B cell (primary cell): ENCODE results near the gene UTS2R. TPM values are rescaled to one million over a fixed set of nuclear protein-coding genes. Genes with fewer than 3 reads are reported as not detected.

Source experiments
- ATAC-seq: fragments of 200-7000 bp; cut with Tn5 transposase; one replicate; pipeline ENCODE4 v1.10.0; 2021; ENCODE audit warnings: low read depth, mild to moderate bottlenecking, moderate number of reproducible peaks, moderate library complexity
- CTCF ChIA-PET: fragments of 350-600 bp; sonication (Branson Sonifier 250); formaldehyde crosslinking; loops from one replicate; lab custom pipeline; 2021; ENCODE audit warnings: antibody characterized with exemption, inconsistent platforms; lab: Charles Lee
- POLR2A ChIA-PET: fragments of 350-600 bp; sonication (Branson Sonifier 250); formaldehyde crosslinking; loops from one replicate; lab custom pipeline; 2021; ENCODE audit warnings: antibody characterized with exemption; lab: Charles Lee
- DNase-seq: peaks from one replicate; pipeline ENCODE4 v3.0.0; 2013
- H2AFZ ChIP-seq: 2 replicates; pipeline ENCODE4 v1.6.1; 2012; ENCODE audit warnings: mild to moderate bottlenecking, low read depth, low read length; ENCODE audit not compliant: insufficient read depth, poor library complexity, severe bottlenecking
- H3K27ac ChIP-seq, 2 donors: 1 replicate in 1 of 2; 2 replicates in 1 of 2; pipeline ENCODE4 v1.5.1; 2012 to 2013; ENCODE audit warnings: low read length in 2 of 2, mild to moderate bottlenecking in 2 of 2, moderate library complexity in 1 of 2
- H3K27me3 ChIP-seq, 4 experiments: fragments of 200-600 bp in 1 of 4; sonication (generic) in 1 of 4; replicated peaks in 1 of 4; 1 replicate in 2 of 4; 2 replicates in 2 of 4; pipeline versions ENCODE4 v1.6.1 to v1.7.0; 2013 to 2016; ENCODE audit warnings: low read length in 3 of 4, mild to moderate bottlenecking in 2 of 4, mixed read lengths in 1 of 4, moderate library complexity in 1 of 4; ENCODE audit not compliant: insufficient read depth in 4 of 4, control insufficient read depth in 3 of 4; ENCODE audit errors: control extremely low read depth in 1 of 4
- H3K36me3 ChIP-seq, 2 experiments: replicated peaks in 1 of 2; 1 replicate in 1 of 2; 2 replicates in 1 of 2; pipeline versions ENCODE4 v1.6.1 to v1.7.1; 2013; ENCODE audit warnings: low read length in 1 of 2; ENCODE audit not compliant: insufficient read depth in 2 of 2, control insufficient read depth in 1 of 2; ENCODE audit errors: control extremely low read depth in 1 of 2, extremely low read depth in 1 of 2
- H3K4me1 ChIP-seq, 2 donors: fragments of 200-600 bp in 1 of 2; sonication (generic) in 1 of 2; 1 replicate in 1 of 2; 2 replicates in 1 of 2; pipeline versions ENCODE4 v1.5.1 to v1.6.1; 2013 to 2017; ENCODE audit warnings: low read length in 2 of 2; ENCODE audit not compliant: control insufficient read depth in 2 of 2, insufficient read depth in 2 of 2
- H3K4me2 ChIP-seq: replicated peaks from 2 replicates; pipeline ENCODE3; 2012; ENCODE audit warnings: mild to moderate bottlenecking, low read depth, low read length; ENCODE audit not compliant: poor library complexity, severe bottlenecking
- H3K4me3 ChIP-seq, 5 experiments: fragments of 200-600 bp in 1 of 5; sonication (generic) in 1 of 5; 1 replicate in 3 of 5; 2 replicates in 2 of 5; pipeline versions ENCODE4 v1.5.1 to v1.7.0; 2011 to 2016; ENCODE audit warnings: low read length in 4 of 5, mild to moderate bottlenecking in 4 of 5, low read depth in 2 of 5, control low read depth in 1 of 5, moderate library complexity in 1 of 5; ENCODE audit not compliant: insufficient read depth in 1 of 5; ENCODE audit errors: control extremely low read depth in 1 of 5, extremely low read depth in 1 of 5
- H3K79me2 ChIP-seq: fragments of 200-600 bp; sonication (generic); one replicate; pipeline ENCODE4 v1.6.0; 2016; ENCODE audit warnings: low read length; ENCODE audit not compliant: control insufficient read depth, insufficient read depth
- H3K9ac ChIP-seq: fragments of 200-600 bp; sonication (generic); 2 replicates; pipeline ENCODE4 v1.6.1; 2017; ENCODE audit warnings: mild to moderate bottlenecking, low read length, moderate library complexity
- H3K9me3 ChIP-seq, 3 donors: one replicate each; pipeline versions ENCODE4 v1.6.1 to v1.7.1; 2013; ENCODE audit warnings: low read length in 2 of 3; ENCODE audit not compliant: control insufficient read depth in 2 of 3, insufficient read depth in 1 of 3; ENCODE audit errors: control extremely low read depth in 1 of 3
- H4K20me1 ChIP-seq: 2 replicates; pipeline ENCODE4 v1.6.0; 2012; ENCODE audit warnings: mild to moderate bottlenecking, low read length; ENCODE audit not compliant: insufficient read depth, control insufficient read depth, poor library complexity, severe bottlenecking
- H3K27ac Mint-ChIP-seq: one replicate; pipeline ENCODE4 v1.8.0; 2021; ENCODE audit warnings: mixed read lengths
- H3K27me3 Mint-ChIP-seq: one replicate; pipeline ENCODE4 v1.8.0; 2021; ENCODE audit warnings: mixed read lengths
- H3K4me1 Mint-ChIP-seq: one replicate; pipeline ENCODE4 v1.8.0; 2021; ENCODE audit warnings: mixed read lengths
- H3K4me3 Mint-ChIP-seq: one replicate; pipeline ENCODE4 v1.8.0; 2021; ENCODE audit warnings: mixed read lengths
- H3K9me3 Mint-ChIP-seq: one replicate; pipeline ENCODE4 v1.8.0; 2022; ENCODE audit warnings: mixed read lengths; ENCODE audit not compliant: insufficient read depth
- CTCF ChIP-seq: fragments of 200-600 bp; IDR thresholded peaks from one replicate; pipeline ENCODE4 v1.8.0; 2022; ENCODE audit warnings: antibody characterized with exemption, mild to moderate bottlenecking
- EZH2 ChIP-seq: IDR thresholded peaks from 2 replicates; pipeline ENCODE4 v1.6.1; 2012; ENCODE audit warnings: borderline replicate concordance, low read depth, mild to moderate bottlenecking, moderate library complexity, low read length; ENCODE audit not compliant: insufficient read depth, poor library complexity, severe bottlenecking
- WGBS: methylation state at CpG from one replicate; pipeline ENCODE4 v1.1.5; 2013; ENCODE audit warnings: missing lambda C conversion rate; ENCODE audit not compliant: insufficient coverage; 5-methylcytosine and 5-hydroxymethylcytosine counted together
- intact Hi-C: fragments of 100-400 bp; cut with micrococcal nuclease; formaldehyde crosslinking; loops from one replicate; pipeline ENCODE4 v1.10.0; 2022
- polyA plus RNA-seq: library from polyadenylated mRNA; depleted of rRNA; stranded (reverse); fragments of >200 nt; gene quantifications from 2 replicates; pipeline ENCODE4 v1.2.3, GENCODE V29; 2012
- total RNA-seq, 2 donors: library from RNA; stranded (reverse); fragments of 120-200 nt in 1 of 2; gene quantifications; 1 replicate in 1 of 2; 2 replicates in 1 of 2; pipeline versions ENCODE4 v1.2.3 to v1.2.4, GENCODE V29; 2013 to 2022

The UTS2R gene
- total and polyA plus RNA-seq, 2 donors (not counting 1 experiment from before 2014, with no cell fraction given): 0.86 TPM; not detected in 1

- Mint-ChIP-seq H3K27me3 (peaks cover 24% of the 10 kb centered on the region), H3K4me1 (peaks cover 6% of the 10 kb centered on the region), H3K4me3 (no peak overlapping the region), H3K9me3 (no peaks in the 10 kb centered on the region), H3K27ac (no peak overlapping the region)
- Histone ChIP-seq H3K27me3 (peaks cover 0 to 8% (median 0%) of the 10 kb centered on the region in 4 experiments), H3K4me1 (peaks cover 5 to 6% of the 10 kb centered on the region in 2 donors), H4K20me1 (no peaks in the 10 kb centered on the region), H3K4me2 (no peak overlapping the region), H2AFZ (no peak overlapping the region), H3K27ac (no peak overlapping the region), H3K36me3 (no peaks in the 10 kb centered on the region), H3K9me3 (no peaks in the 10 kb centered on the region), H3K4me3 (no peak overlapping the region), H3K9ac (no peak overlapping the region), H3K79me2 (no peaks in the 10 kb centered on the region)
- POLR2A ChIA-PET: no interaction called here
- WGBS: 78% methylated on average over 6 of the region's 6 CpGs
- DNase-seq (no peak), ATAC-seq (no peak)
- TF ChIP-seq EZH2 (no peak), CTCF (no peak)
- intact Hi-C loops: no loop called here
- CTCF ChIA-PET: interaction anchor here (1.2 kb wide), 1 partner anchor 13 kb away, joined by 5 read pairs; no protein-coding TSS in a partner anchor
Measured at GRCh38 chr17:82365606-82366295, 5.8 kb upstream of the UTS2R start.

GRCh38 chr17:82366749-82367148 is 4.8 kb upstream of the UTS2R start:
- peaks cover 30% of the 10 kb centered on the region for H3K27me3 Mint-ChIP-seq
- peaks cover 0 to 15% (median 3%) of the 10 kb centered on the region in 4 experiments for H3K27me3 ChIP-seq
- ATAC-seq (no peak), DNase-seq (no peak)
- H3K9me3 Mint-ChIP-seq: no peaks in the 10 kb centered on the region
- H4K20me1 ChIP-seq: no peaks in the 10 kb centered on the region
- intact Hi-C loops: no loop called here
- ChIA-PET POLR2A (no interaction called here), CTCF (interaction anchor here (0.5 kb wide), 1 partner anchor 1883 kb away, joined by 3 read pairs; no protein-coding TSS in a partner anchor)
- H3K4me1 Mint-ChIP-seq: peaks cover 11% of the 10 kb centered on the region
- peaks cover 12% of the 10 kb centered on the region in 2 donors for H3K4me1 ChIP-seq
- no peaks in the 10 kb centered on the region for H3K9me3 ChIP-seq
- no peak overlapping the region for H3K27ac ChIP-seq
- no peak overlapping the region for H2AFZ ChIP-seq
- no peaks in the 10 kb centered on the region for H3K79me2 ChIP-seq
- TF ChIP-seq EZH2 (no peak), CTCF (no peak)
- H3K36me3 ChIP-seq: no peaks in the 10 kb centered on the region
- H3K4me3 Mint-ChIP-seq: no peak overlapping the region
- no peak overlapping the region for H3K4me3 ChIP-seq
- H3K4me2 ChIP-seq: no peak overlapping the region
- WGBS: 100% methylated on average over 1 of the region's 7 CpGs
- H3K27ac Mint-ChIP-seq: no peak overlapping the region
- no peak overlapping the region for H3K9ac ChIP-seq
